Epithelial cell of proximal tubule (primary cell): ENCODE results near the gene FTL. TPM values are rescaled to one million over a fixed set of nuclear protein-coding genes. Genes with fewer than 3 reads are reported as not detected.
A peak's percentile ranks its signal among the peaks of the same experiment; 100 is the strongest.
"Not testable (repeated sequence)": the region's sequence is repeated elsewhere in the genome, so short reads cannot be mapped to it uniquely, and the experiment has no call there.

Source experiments
- DNase-seq: peaks from one replicate; pipeline ENCODE4 v3.0.0-alpha.2; 2011; ENCODE audit warnings: low read depth
- H3K4me3 ChIP-seq: 2 replicates; pipeline ENCODE4 v1.5.1; 2011; ENCODE audit warnings: low read depth, mild to moderate bottlenecking, low read length
- CTCF ChIP-seq: conservative IDR thresholded peaks from 2 replicates; pipeline ENCODE4 v1.5.1; 2012; ENCODE audit warnings: low read depth, mild to moderate bottlenecking, low read length
- total RNA-seq: library from RNA; depleted of rRNA; stranded (reverse); fragments of >200 nt; gene quantifications from 2 replicates; pipeline ENCODE4 v1.2.3, GENCODE V29; 2015

The FTL gene
- total RNA-seq, 1 donor from 2014 or later = 2,420 TPM

GRCh38 chr19:48922548-48923490 is 42.3 kb upstream of the FTL start:
- no peak for DNase-seq
- H3K4me3 ChIP-seq = no peak overlapping the region
- TF ChIP-seq CTCF = no peak

GRCh38 chr19:48925240-48925843 is 39.8 kb upstream of the FTL start:
- peak; percentile 33 for DNase-seq
- no peak overlapping the region for H3K4me3 ChIP-seq
- no peak for TF ChIP-seq CTCF

- DNase-seq, H3K4me3 ChIP-seq: not testable (repeated sequence)
Measured at GRCh38 chr19:48925890-48926289, 39.2 kb upstream of the FTL start.

- H3K4me3 ChIP-seq = no peak overlapping the region
- no peak for TF ChIP-seq CTCF
- DNase-seq = peak; percentile 87
Measured at GRCh38 chr19:48926909-48927308, 38.2 kb upstream of the FTL start.

GRCh38 chr19:48927692-48928091 is 37.4 kb upstream of the FTL start:
- not testable (repeated sequence) for H3K4me3 ChIP-seq, DNase-seq

GRCh38 chr19:48928164-48929025 is 36.7 kb upstream of the FTL start:
- no peak for DNase-seq
- H3K4me3 ChIP-seq = no peak overlapping the region
- no peak for TF ChIP-seq CTCF

GRCh38 chr19:48933382-48933932 is 31.7 kb upstream of the FTL start, which contains the start of gene DHDH:
Gene DHDH (plus strand): TSS chr19:48933699. CDS start chr19:48933722, 23 bp downstream.
- DNase-seq = no peak
- no peak for TF ChIP-seq CTCF
- H3K4me3 ChIP-seq = peak within 1 kb of the TSS; percentile 59
